Mesothelial cell of epicardium (in vitro differentiated cells): ENCODE data around the gene KCNH8. TPM values are rescaled to one million over a fixed set of nuclear protein-coding genes. Genes with fewer than 3 reads are reported as not detected.

Experiments used
- DNase-seq, 2 experiments: peaks; one replicate each; pipeline ENCODE4 v3.0.0; 2021; ENCODE audit warnings: low spot score in 2 of 2; ENCODE audit not compliant: unreplicated experiment in 2 of 2
- H3K27ac Mint-ChIP-seq: 2 replicates; pipeline ENCODE4 v1.8.0; 2021; ENCODE audit warnings: mixed read lengths
- H3K27me3 Mint-ChIP-seq: 2 replicates; pipeline ENCODE4 v1.8.0; 2021; ENCODE audit warnings: low read depth, mixed read lengths
- H3K36me3 Mint-ChIP-seq: 2 replicates; pipeline ENCODE4 v1.8.0; 2021; ENCODE audit warnings: mixed read lengths
- H3K4me1 Mint-ChIP-seq: 2 replicates; pipeline ENCODE4 v1.8.0; 2021; ENCODE audit warnings: mixed read lengths
- H3K4me3 Mint-ChIP-seq: 2 replicates; pipeline ENCODE4 v1.8.0; 2021; ENCODE audit warnings: mild to moderate bottlenecking, moderate library complexity, mixed read lengths
- H3K9me3 Mint-ChIP-seq: 2 replicates; pipeline ENCODE4 v1.8.0; 2021; ENCODE audit warnings: mixed read lengths
- CTCF ChIP-seq: fragments of 200-600 bp; sonication (generic); IDR thresholded peaks from one replicate; pipeline ENCODE4 v1.5.0; 2021; ENCODE audit warnings: antibody characterized with exemption; ENCODE audit not compliant: unreplicated experiment
- total RNA-seq: library from RNA; stranded (reverse); gene quantifications from 3 replicates; pipeline ENCODE4 v1.2.1, GENCODE V29; 2021

The KCNH8 gene
- total RNA-seq, 1 donor from 2014 or later, result 1.6 TPM

GRCh38 chr3:19527746-19528145 lies 379.4 kb downstream of the KCNH8 start:
- no peak overlapping the region for H3K27ac Mint-ChIP-seq
- H3K9me3 Mint-ChIP-seq, result no peaks in the 10 kb centered on the region
- no peak for TF ChIP-seq CTCF
- no peak overlapping the region for H3K4me3 Mint-ChIP-seq
- no peaks in the 10 kb centered on the region for H3K36me3 Mint-ChIP-seq
- no peak for DNase-seq
- peaks cover 4% of the 10 kb centered on the region for H3K27me3 Mint-ChIP-seq
- H3K4me1 Mint-ChIP-seq, result no peaks in the 10 kb centered on the region

GRCh38 chr3:19531426-19531825 lies 383.1 kb downstream of the KCNH8 start:
- Mint-ChIP-seq H3K27me3 (peaks cover 8% of the 10 kb centered on the region), H3K4me3 (no peak overlapping the region), H3K27ac (no peak overlapping the region), H3K9me3 (no peaks in the 10 kb centered on the region), H3K4me1 (no peaks in the 10 kb centered on the region), H3K36me3 (no peaks in the 10 kb centered on the region)
- no peak for TF ChIP-seq CTCF
- DNase-seq, result no peak

- DNase-seq, result no peak
- no peak for TF ChIP-seq CTCF
- Mint-ChIP-seq H3K4me3 (no peak overlapping the region), H3K4me1 (no peaks in the 10 kb centered on the region), H3K27me3 (peaks cover 2% of the 10 kb centered on the region), H3K36me3 (no peaks in the 10 kb centered on the region), H3K27ac (no peak overlapping the region), H3K9me3 (no peaks in the 10 kb centered on the region)
Measured at GRCh38 chr3:19539518-19540392, 391.4 kb downstream of the KCNH8 start.

GRCh38 chr3:19540464-19540863 lies 392.2 kb downstream of the KCNH8 start:
- Mint-ChIP-seq H3K36me3 (no peaks in the 10 kb centered on the region), H3K27ac (no peak overlapping the region), H3K4me3 (no peak overlapping the region), H3K4me1 (no peaks in the 10 kb centered on the region), H3K9me3 (no peaks in the 10 kb centered on the region), H3K27me3 (peaks cover 2% of the 10 kb centered on the region)
- TF ChIP-seq CTCF, result no peak
- DNase-seq, result no peak

- Mint-ChIP-seq H3K9me3 (no peaks in the 10 kb centered on the region), H3K27me3 (peaks cover 2% of the 10 kb centered on the region), H3K4me3 (no peak overlapping the region), H3K27ac (no peak overlapping the region), H3K4me1 (no peaks in the 10 kb centered on the region), H3K36me3 (no peaks in the 10 kb centered on the region)
- no peak for TF ChIP-seq CTCF
- DNase-seq, result no peak
Measured at GRCh38 chr3:19541284-19541683, 393.0 kb downstream of the KCNH8 start.
